Hair follicle dermal papilla cell (primary cell): ENCODE results near the gene MITF. TPM values are rescaled to one million over a fixed set of nuclear protein-coding genes. Genes with fewer than 3 reads are reported as not detected.

Source experiments
- small RNA-seq: library from RNA; depleted of rRNA; stranded (forward); fragments of <200 nt; gene quantifications from one replicate; pipeline ENCODE3, GENCODE V24; 2012
- total RNA-seq: library from RNA; depleted of rRNA; stranded (reverse); fragments of >200 nt; gene quantifications from 2 replicates; pipeline ENCODE4 v1.2.3, GENCODE V29; 2012

The MITF gene, protein sequence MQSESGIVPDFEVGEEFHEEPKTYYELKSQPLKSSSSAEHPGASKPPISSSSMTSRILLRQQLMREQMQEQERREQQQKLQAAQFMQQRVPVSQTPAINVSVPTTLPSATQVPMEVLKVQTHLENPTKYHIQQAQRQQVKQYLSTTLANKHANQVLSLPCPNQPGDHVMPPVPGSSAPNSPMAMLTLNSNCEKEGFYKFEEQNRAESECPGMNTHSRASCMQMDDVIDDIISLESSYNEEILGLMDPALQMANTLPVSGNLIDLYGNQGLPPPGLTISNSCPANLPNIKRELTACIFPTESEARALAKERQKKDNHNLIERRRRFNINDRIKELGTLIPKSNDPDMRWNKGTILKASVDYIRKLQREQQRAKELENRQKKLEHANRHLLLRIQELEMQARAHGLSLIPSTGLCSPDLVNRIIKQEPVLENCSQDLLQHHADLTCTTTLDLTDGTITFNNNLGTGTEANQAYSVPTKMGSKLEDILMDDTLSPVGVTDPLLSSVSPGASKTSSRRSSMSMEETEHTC
- total RNA-seq, result 12.5 and 13.8 TPM in 2 replicates

DNA sequence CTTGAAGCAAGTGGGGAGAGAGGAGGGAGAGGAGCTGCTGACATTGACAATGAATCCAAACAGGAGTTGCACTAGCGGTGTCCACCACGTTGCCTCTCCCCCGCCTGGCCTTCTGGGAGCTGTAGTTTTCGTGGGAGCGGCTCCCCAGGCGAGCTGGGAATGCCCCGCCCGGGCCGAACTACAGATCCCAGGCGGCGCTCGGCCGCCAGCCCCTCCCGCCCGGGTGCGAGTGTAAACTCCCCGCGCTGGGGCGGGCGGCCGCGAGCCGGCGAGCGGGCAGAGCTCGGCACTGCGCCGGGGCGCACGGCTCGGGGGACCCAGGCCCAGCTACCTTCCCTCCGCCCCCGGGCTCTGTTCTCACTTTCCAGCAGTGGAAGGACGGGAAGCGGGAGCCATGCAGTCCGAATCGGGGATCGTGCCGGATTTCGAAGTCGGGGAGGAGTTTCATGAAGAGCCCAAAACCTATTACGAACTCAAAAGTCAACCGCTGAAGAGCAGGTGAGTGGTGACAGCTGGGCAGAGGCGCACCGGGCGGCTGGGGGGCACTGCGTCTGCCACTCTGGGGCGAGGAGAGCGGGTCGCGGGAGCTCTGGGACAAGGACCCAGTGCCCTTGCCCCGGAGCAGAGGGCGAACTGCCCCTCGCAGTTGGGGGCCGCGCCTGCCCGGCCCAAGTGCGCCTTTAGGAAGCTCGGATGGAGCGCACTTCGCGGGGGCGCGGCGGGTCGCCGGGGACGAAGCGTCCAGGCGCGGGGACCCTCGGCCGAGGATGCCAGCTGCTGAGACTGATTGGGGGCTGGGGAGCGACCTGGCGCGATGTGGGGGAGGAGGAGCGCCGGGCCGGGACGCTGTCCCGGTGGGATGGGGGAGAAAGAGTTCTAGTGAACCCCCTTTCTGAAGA is at the start of gene MITF:
Gene MITF (plus strand): TSS at position 261 of the 899 bp plus-strand sequence. CDS start 134 bp downstream, at position 395.

DNA sequence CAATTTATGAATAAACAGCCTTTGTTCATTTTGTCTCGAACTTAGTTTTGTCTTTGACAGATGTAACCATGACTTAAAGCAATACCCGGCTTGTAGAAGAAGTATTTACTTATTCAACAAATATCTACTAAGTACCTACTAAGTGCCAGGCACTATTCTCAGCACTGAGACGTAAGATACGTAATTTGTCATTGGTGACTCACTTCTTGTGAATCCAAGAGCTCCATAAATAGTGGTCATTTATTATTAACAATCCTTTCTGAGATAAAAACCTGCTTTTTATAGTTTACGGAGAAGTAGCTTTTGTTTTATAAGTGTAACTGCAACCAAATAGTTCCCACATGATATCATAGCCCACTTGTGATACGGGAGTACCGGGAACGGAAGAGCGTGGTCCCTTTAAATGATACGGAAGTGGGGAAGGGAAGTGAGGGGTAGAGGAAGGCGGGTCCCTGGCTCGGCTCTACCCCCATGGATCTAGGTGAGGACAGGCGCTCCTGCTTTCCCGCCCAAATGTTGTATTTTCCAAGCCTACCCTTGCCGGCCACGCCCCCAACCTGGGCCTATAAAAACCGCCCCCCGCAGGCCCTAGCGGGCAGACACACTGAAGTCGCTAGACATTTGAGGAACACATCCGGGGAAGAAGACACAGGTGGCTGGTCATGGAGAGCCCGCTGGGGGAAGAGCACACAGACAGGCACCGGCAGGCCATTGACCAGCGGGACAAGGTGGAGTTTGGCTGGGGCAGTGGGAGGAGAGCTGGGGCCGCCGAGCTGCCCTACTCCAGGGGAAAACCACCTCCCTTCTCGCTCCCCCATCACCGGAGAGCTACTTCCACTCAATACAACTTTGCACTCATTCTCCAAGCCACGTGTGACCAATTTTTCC is 260.1 kb downstream of the MITF start, which contains the start of gene SAMMSON:
Gene SAMMSON (plus strand): TSS at position 594 of the 888 bp plus-strand sequence.

Small RNA genes within 50 kb of the gene (small RNA-seq; reads per million reads assigned to genes)
- not detected for gene RN7SL418P
